Neural progenitor cell (in vitro differentiated cells): ENCODE measurements around the gene NUDT8. TPM values are rescaled to one million over a fixed set of nuclear protein-coding genes. Genes with fewer than 3 reads are reported as not detected.

ENCODE experiments used
- DNase-seq: peaks from one replicate; pipeline ENCODE4 v3.0.0-alpha.2; 2016; ENCODE audit warnings: low spot score
- H2AFZ ChIP-seq: fragments of 200-600 bp; sonication (generic); replicated peaks from 2 replicates; pipeline ENCODE4 v1.6.1; 2016; ENCODE audit warnings: antibody characterized with exemption
- H3F3A ChIP-seq: fragments of 200-600 bp; sonication (generic); 2 replicates; pipeline ENCODE4 v1.6.1; 2016; ENCODE audit warnings: antibody characterized with exemption, low read depth
- H3K27ac ChIP-seq: fragments of 200-600 bp; sonication (generic); 2 replicates; pipeline ENCODE4 v1.5.1; 2016; ENCODE audit warnings: mild to moderate bottlenecking
- H3K27me3 ChIP-seq: fragments of 200-600 bp; sonication (generic); 2 replicates; pipeline ENCODE4 v1.6.1; 2016; ENCODE audit warnings: mild to moderate bottlenecking, moderate library complexity
- H3K36me3 ChIP-seq: fragments of 200-600 bp; sonication (generic); 2 replicates; pipeline ENCODE4 v1.5.1; 2016
- H3K4me1 ChIP-seq: fragments of 200-600 bp; sonication (generic); 2 replicates; pipeline ENCODE4 v1.6.1; 2016; ENCODE audit warnings: mixed run types
- H3K4me2 ChIP-seq: fragments of 200-600 bp; sonication (generic); 2 replicates; pipeline ENCODE4 v1.6.1; 2016
- H3K4me3 ChIP-seq: fragments of 200-600 bp; sonication (generic); 2 replicates; pipeline ENCODE4 v1.5.1; 2016
- H3K79me2 ChIP-seq: fragments of 200-600 bp; sonication (generic); 2 replicates; pipeline ENCODE4 v1.6.1; 2016; ENCODE audit warnings: low read depth
- H3K9ac ChIP-seq: fragments of 200-600 bp; sonication (generic); 2 replicates; pipeline ENCODE4 v1.6.1; 2016
- H3K9me3 ChIP-seq: fragments of 200-600 bp; sonication (generic); 2 replicates; pipeline ENCODE4 v1.5.1; 2016; ENCODE audit warnings: low read depth
- H4K20me1 ChIP-seq: fragments of 200-600 bp; sonication (generic); 2 replicates; pipeline ENCODE4 v1.6.1; 2016; ENCODE audit warnings: low read depth
- H3K27ac Mint-ChIP-seq: 3 replicates; pipeline ENCODE4 v1.8.0; 2021; ENCODE audit warnings: mixed read lengths
- H3K27me3 Mint-ChIP-seq: 2 replicates; pipeline ENCODE4 v1.8.0; 2022; ENCODE audit warnings: low read depth, mild to moderate bottlenecking, inconsistent platforms, moderate library complexity, mixed read lengths; ENCODE audit not compliant: insufficient read depth
- H3K36me3 Mint-ChIP-seq: 3 replicates; pipeline ENCODE4 v1.8.0; 2021; ENCODE audit warnings: mixed read lengths
- H3K4me1 Mint-ChIP-seq: 3 replicates; pipeline ENCODE4 v1.8.0; 2021; ENCODE audit warnings: mixed read lengths
- H3K4me3 Mint-ChIP-seq: 3 replicates; pipeline ENCODE4 v1.8.0; 2021; ENCODE audit warnings: mild to moderate bottlenecking, moderate library complexity, mixed read lengths
- H3K9me3 Mint-ChIP-seq: 3 replicates; pipeline ENCODE4 v1.8.0; 2020; ENCODE audit warnings: mixed read lengths
- CTCF ChIP-seq: fragments of 200-600 bp; sonication (generic); IDR thresholded peaks from 2 replicates; pipeline ENCODE4 v1.5.1; 2017; ENCODE audit warnings: antibody characterized with exemption, mild to moderate bottlenecking
- EZH2 ChIP-seq: fragments of 200-600 bp; sonication (generic); IDR thresholded peaks from 2 replicates; pipeline ENCODE4 v1.6.1; 2017; ENCODE audit warnings: antibody characterized with exemption, mild to moderate bottlenecking, moderate library complexity
- EZH2phosphoT487 ChIP-seq: fragments of 200-600 bp; sonication (generic); IDR thresholded peaks from 2 replicates; pipeline ENCODE4 v1.6.1; 2017; ENCODE audit warnings: antibody characterized with exemption
- total RNA-seq: library from RNA; depleted of rRNA; stranded (reverse); fragments of >200 nt; gene quantifications from 2 replicates; pipeline ENCODE4 v1.2.3, GENCODE V29; 2015; ENCODE audit warnings: low replicate concordance

Gene NUDT8
- total RNA-seq, 1 donor from 2014 or later = 1.6 TPM

- H3K27ac Mint-ChIP-seq = peak overlapping the region; percentile 77
- no peaks in the 10 kb centered on the region for H3K36me3 ChIP-seq
These were observed 43.8 kb downstream of the NUDT8 start for GRCh38 chr11:67585911-67586310.

GRCh38 chr11:67584881-67585873, 44.6 kb downstream of the NUDT8 start:
- Histone ChIP-seq H3K4me1 (peaks cover 11% of the 10 kb centered on the region), H3K27me3 (peaks cover 29% of the 10 kb centered on the region), H3K9me3 (no peaks in the 10 kb centered on the region), H3K27ac (no peak overlapping the region), H2AFZ (no peak overlapping the region), H3K79me2 (peaks cover 28% of the 10 kb centered on the region), H3K36me3 (no peaks in the 10 kb centered on the region), H3F3A (peaks cover 33% of the 10 kb centered on the region), H3K4me3 (peak overlapping the region; percentile 82), H3K9ac (no peak overlapping the region), H4K20me1 (peaks cover 28% of the 10 kb centered on the region), H3K4me2 (peak overlapping the region; percentile 91)
- DNase-seq = no peak
- Mint-ChIP-seq H3K4me3 (peak overlapping the region; percentile 87), H3K9me3 (no peaks in the 10 kb centered on the region), H3K4me1 (peaks cover 49% of the 10 kb centered on the region), H3K27me3 (peaks cover 9% of the 10 kb centered on the region), H3K27ac (peak overlapping the region; percentile 77), H3K36me3 (peaks cover 32% of the 10 kb centered on the region)
- TF ChIP-seq EZH2 = no peak
- no peak for TF ChIP-seq CTCF
- no peak for TF ChIP-seq EZH2phosphoT487

More at GRCh38 chr11:67585911-67586310, 43.8 kb downstream of the NUDT8 start:
- Histone ChIP-seq H3K4me3 (no peak overlapping the region), H3F3A (peaks cover 33% of the 10 kb centered on the region), H3K27ac (no peak overlapping the region), H3K9me3 (no peaks in the 10 kb centered on the region), H4K20me1 (peaks cover 28% of the 10 kb centered on the region), H3K9ac (no peak overlapping the region), H3K27me3 (peaks cover 22% of the 10 kb centered on the region), H2AFZ (no peak overlapping the region), H3K4me2 (no peak overlapping the region), H3K79me2 (peaks cover 28% of the 10 kb centered on the region), H3K4me1 (peaks cover 11% of the 10 kb centered on the region)
- Mint-ChIP-seq H3K27me3 (peaks cover 6% of the 10 kb centered on the region), H3K9me3 (peaks cover 2% of the 10 kb centered on the region), H3K4me3 (peak overlapping the region; percentile 87), H3K4me1 (peaks cover 43% of the 10 kb centered on the region), H3K36me3 (peaks cover 35% of the 10 kb centered on the region)
- TF ChIP-seq EZH2 (no peak), CTCF (no peak), EZH2phosphoT487 (no peak)
- DNase-seq = no peak

GRCh38 chr11:67584205-67584880, 45.4 kb downstream of the NUDT8 start:
- no peaks in the 10 kb centered on the region for H3K9me3 Mint-ChIP-seq
- H2AFZ ChIP-seq = no peak overlapping the region
- no peak overlapping the region for H3K27ac ChIP-seq
- peaks cover 27% of the 10 kb centered on the region for H3K36me3 Mint-ChIP-seq
- H3K27me3 Mint-ChIP-seq = peaks cover 12% of the 10 kb centered on the region
- peak overlapping the region; percentile 87 for H3K4me3 Mint-ChIP-seq
- H3K36me3 ChIP-seq = no peaks in the 10 kb centered on the region
- DNase-seq = peak; percentile 73
- peak overlapping the region; percentile 21 for H3K27ac Mint-ChIP-seq
- peak overlapping the region; percentile 82 for H3K9ac ChIP-seq
- H4K20me1 ChIP-seq = peaks cover 28% of the 10 kb centered on the region
- peaks cover 28% of the 10 kb centered on the region for H3K79me2 ChIP-seq
- H3K4me2 ChIP-seq = peak overlapping the region; percentile 91
- TF ChIP-seq CTCF (no peak), EZH2phosphoT487 (no peak), EZH2 (no peak)
- peaks cover 38% of the 10 kb centered on the region for H3K27me3 ChIP-seq
- H3K4me3 ChIP-seq = peak overlapping the region; percentile 82
- H3K4me1 ChIP-seq = peaks cover 11% of the 10 kb centered on the region
- H3F3A ChIP-seq = peaks cover 33% of the 10 kb centered on the region
- peaks cover 53% of the 10 kb centered on the region for H3K4me1 Mint-ChIP-seq
- H3K9me3 ChIP-seq = no peaks in the 10 kb centered on the region
